CD4-positive, alpha-beta T cell treated with Interleukin-2 at 100 ng/mL for 4 hours (primary cell): ENCODE results near the gene CDK4.

Experiments
- DNase-seq: peaks from one replicate; pipeline ENCODE4 v3.0.0-alpha.2; 2020; ENCODE audit warnings: low spot score

CDK4 gene

DNA sequence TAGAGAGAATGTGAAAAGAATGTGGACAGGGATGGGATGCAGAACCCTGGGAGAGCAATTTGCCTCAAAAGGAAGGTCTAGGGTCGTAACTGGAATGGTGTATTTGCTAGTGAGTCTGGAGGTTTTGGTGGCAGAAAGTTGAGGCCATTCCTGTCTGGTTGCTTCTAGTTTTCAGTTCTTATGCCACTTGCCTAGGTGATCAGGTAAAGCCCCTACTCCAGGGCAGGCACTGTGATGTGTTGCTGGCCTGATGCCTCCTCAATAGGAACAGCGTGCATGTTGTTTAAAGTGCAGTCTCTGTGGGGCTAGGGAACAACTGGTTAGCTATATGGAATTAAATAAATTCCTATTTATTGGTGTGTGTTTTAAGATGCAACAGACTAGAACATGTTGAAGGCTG, 51.8 kb downstream of the CDK4 start:
- no peak for DNase-seq

GRCh38 chr12:57698414-57698813, 53.7 kb downstream of the CDK4 start:
- DNase-seq: no peak
